Urinary bladder (tissue), 4 donors: ENCODE data around the gene TIGIT. TPM values are rescaled to one million over a fixed set of nuclear protein-coding genes. Genes with fewer than 3 reads are reported as not detected.

Experiments
- DNase-seq: peaks from one replicate; pipeline ENCODE4 v3.0.0-alpha.2; 2015; ENCODE audit errors: extremely low spot score
- H3K27ac ChIP-seq: one replicate; pipeline ENCODE4 v1.5.1; 2013; ENCODE audit warnings: low read depth, mild to moderate bottlenecking, moderate library complexity
- H3K36me3 ChIP-seq: one replicate; pipeline ENCODE4 v1.6.1; 2013; ENCODE audit warnings: mild to moderate bottlenecking, moderate library complexity; ENCODE audit not compliant: insufficient read depth
- H3K4me1 ChIP-seq: one replicate; pipeline ENCODE4 v1.6.1; 2013; ENCODE audit warnings: mild to moderate bottlenecking, moderate library complexity; ENCODE audit not compliant: insufficient read depth
- H3K4me3 ChIP-seq: one replicate; pipeline ENCODE4 v1.5.1; 2013; ENCODE audit warnings: low read depth, low read length
- WGBS: extraction: QIAGEN DNeasy Blood & Tissue Kit; methylation state at CpG from one replicate; pipeline ENCODE4 v1.1.7; 2013; 5-methylcytosine and 5-hydroxymethylcytosine counted together
- polyA plus RNA-seq: library from polyadenylated mRNA; stranded (reverse); fragments of 200-250 nt; gene quantifications from one replicate; pipeline ENCODE4 v1.2.3, GENCODE V29; 2013
- total RNA-seq: library from RNA; depleted of rRNA; stranded (reverse); fragments of >200 nt; gene quantifications from one replicate; pipeline ENCODE4 v1.2.3, GENCODE V29; 2014
- donor health status: healthy with polysubstance abuse.
- donor health status: healthy.

Gene TIGIT
- total and polyA plus RNA-seq, 2 donors, result 0.18 to 0.21 TPM

DNA sequence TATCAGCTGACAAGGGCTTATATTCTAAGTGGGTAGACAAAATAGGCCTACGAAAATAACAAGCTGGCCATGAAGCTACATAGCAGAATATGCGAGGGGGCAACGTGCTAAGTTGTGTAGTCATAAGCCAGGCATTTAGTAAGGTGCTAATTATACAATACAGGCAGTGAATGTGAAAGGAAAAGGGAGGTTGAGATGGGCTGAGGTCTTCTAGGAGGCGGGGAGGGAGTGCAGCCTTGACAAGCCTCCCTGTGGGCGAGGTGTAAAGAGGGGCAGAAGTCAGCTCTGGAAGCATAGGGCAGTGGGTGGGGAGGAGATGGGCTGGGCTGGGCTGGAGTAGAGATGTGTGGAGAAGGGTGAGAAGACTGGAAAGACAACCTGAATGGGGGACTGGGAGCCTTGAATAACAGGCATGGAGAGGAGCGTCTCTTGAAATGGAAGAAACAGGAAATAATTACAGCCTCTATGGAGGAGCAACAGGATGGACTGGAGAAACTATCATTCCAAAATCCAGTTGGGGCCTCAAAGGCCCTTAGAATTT, 1.2 kb downstream of the TIGIT start:
- DNase-seq, result no peak
- Histone ChIP-seq H3K4me3 (no peak overlapping the region), H3K27ac (no peak overlapping the region), H3K4me1 (no peaks in the 10 kb centered on the region), H3K36me3 (no peaks in the 10 kb centered on the region)
- 69% methylated on average over 6 of the region's 6 CpGs for WGBS

DNA sequence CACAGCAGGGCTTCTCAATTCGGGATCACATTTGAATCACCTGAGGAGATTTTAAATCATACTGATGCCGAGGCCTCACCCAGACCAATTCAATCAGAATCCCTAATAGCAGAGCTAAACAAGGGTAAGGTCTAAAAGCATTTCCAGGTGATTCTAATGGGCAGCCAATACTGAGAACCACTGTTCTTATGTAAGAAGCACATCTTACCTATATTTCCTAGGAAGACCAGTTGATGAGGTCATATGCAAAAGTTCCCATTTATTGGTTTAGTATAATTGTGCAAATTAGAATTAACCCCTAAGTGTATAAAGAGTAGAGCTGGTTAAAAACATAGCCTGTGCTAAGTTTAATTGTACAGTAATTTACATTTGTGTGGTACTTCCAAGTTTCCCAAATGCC, 2.1 kb downstream of the TIGIT start:
- H3K27ac ChIP-seq, result no peak overlapping the region
- DNase-seq, result no peak
- WGBS, result 91% methylated on average over 2 of the region's 2 CpGs
- no peaks in the 10 kb centered on the region for H3K36me3 ChIP-seq
- no peak overlapping the region for H3K4me3 ChIP-seq
- no peaks in the 10 kb centered on the region for H3K4me1 ChIP-seq

GRCh38 chr3:114299421-114299820, 5.6 kb downstream of the TIGIT start:
- DNase-seq, result no peak
- Histone ChIP-seq H3K27ac (no peak overlapping the region), H3K4me3 (no peak overlapping the region), H3K36me3 (no peaks in the 10 kb centered on the region), H3K4me1 (no peaks in the 10 kb centered on the region)
- WGBS, result 77% methylated on average over 13 of the region's 13 CpGs

DNA sequence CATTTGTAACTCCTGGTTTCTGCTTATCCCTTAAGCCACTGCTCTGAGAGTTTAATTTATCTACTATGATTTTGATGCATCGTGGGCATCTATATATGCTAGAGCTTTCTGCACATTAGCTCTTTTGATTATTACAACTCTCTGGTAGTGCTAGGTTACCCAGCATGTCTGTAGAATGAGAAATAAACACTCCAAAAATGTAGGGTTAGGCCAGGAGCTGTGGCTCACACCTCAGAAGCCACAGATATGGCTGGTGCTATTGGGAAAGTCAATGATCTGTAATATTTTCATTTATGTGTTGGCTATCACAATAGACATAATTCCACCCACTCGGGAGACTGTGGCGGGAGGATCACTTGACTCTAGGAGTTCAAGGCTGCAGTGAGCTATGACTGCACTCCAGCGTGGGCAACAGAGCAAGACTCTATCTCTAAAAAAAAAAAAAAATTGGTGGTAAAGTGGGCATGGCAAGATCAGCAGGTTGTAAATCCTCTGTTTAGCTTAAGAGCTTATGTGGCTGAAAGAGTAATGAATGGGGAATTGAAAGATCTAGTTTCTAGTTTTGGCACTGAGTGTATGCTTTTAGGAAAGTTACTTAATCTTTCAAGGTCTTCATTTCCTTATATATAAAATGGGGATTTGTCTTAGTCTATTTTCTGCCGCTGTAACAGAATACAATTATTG, 6.3 kb downstream of the TIGIT start:
- Histone ChIP-seq H3K4me3 (no peak overlapping the region), H3K36me3 (no peaks in the 10 kb centered on the region), H3K4me1 (no peaks in the 10 kb centered on the region), H3K27ac (no peak overlapping the region)
- 89% methylated on average over 5 of the region's 5 CpGs for WGBS
- no peak for DNase-seq

- Histone ChIP-seq H3K4me1 (no peaks in the 10 kb centered on the region), H3K4me3 (no peak overlapping the region), H3K36me3 (no peaks in the 10 kb centered on the region), H3K27ac (no peak overlapping the region)
- 83% methylated on average over 8 of the region's 8 CpGs for WGBS
- DNase-seq, result no peak
Measured at GRCh38 chr3:114307222-114307830, 13.5 kb downstream of the TIGIT start.

DNA sequence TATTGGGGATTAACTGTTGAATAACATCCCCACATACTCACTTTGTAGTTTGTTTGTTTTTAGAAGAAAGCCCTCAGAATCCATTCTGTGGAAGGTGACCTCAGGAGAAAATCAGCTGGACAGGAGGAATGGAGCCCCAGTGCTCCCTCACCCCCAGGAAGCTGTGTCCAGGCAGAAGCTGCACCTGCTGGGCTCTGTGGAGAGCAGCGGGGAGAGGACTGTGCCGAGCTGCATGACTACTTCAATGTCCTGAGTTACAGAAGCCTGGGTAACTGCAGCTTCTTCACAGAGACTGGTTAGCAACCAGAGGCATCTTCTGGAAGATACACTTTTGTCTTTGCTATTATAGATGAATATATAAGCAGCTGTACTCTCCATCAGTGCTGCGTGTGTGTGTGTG, 14.0 kb downstream of the TIGIT start:
- no peak for DNase-seq
- H3K4me1 ChIP-seq, result no peaks in the 10 kb centered on the region
- WGBS, result 73% methylated on average over 3 of the region's 3 CpGs
- H3K36me3 ChIP-seq, result no peaks in the 10 kb centered on the region
- no peak overlapping the region for H3K4me3 ChIP-seq
- no peak overlapping the region for H3K27ac ChIP-seq

DNA sequence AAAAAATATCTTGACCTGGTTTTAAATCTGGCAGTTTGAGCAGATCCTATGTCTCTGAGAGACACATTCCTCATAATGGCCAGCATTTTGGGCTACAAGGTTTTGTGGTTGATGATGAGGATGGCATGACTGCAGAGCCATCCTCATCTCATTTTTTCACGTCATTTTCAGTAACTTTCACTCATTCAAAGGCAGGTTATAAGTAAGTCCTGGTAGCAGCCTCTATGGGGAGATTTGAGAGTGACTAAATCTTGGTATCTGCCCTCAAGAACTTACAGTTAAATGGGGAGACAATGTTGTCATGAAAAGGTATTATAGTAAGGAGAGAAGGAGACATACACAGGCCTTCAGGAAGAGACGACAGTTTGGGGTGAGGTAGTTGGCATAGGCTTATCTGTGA, 14.5 kb downstream of the TIGIT start:
- WGBS, result 80% methylated on average over 2 of the region's 2 CpGs
- H3K4me1 ChIP-seq, result no peaks in the 10 kb centered on the region
- no peak for DNase-seq
- no peaks in the 10 kb centered on the region for H3K36me3 ChIP-seq
- no peak overlapping the region for H3K4me3 ChIP-seq
- no peak overlapping the region for H3K27ac ChIP-seq

DNA sequence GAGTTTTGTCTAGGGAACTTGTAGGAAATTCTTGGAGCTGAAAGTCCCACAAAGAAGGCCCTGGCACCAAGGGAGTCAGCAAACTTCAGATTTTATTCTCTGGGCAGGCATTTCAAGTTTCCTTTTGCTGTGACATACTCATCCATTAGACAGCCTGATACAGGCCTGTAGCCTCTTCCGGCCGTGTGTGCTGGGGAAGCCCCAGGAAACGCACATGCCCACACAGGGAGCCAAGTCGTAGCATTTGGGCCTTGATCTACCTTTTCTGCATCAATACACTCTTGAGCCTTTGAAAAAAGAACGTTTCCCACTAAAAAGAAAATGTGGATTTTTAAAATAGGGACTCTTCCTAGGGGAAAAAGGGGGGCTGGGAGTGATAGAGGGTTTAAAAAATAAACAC, 15.0 kb downstream of the TIGIT start:
- Histone ChIP-seq H3K36me3 (no peaks in the 10 kb centered on the region), H3K27ac (no peak overlapping the region), H3K4me3 (no peak overlapping the region), H3K4me1 (no peaks in the 10 kb centered on the region)
- DNase-seq, result no peak
- 78% methylated on average over 5 of the region's 5 CpGs for WGBS

DNA sequence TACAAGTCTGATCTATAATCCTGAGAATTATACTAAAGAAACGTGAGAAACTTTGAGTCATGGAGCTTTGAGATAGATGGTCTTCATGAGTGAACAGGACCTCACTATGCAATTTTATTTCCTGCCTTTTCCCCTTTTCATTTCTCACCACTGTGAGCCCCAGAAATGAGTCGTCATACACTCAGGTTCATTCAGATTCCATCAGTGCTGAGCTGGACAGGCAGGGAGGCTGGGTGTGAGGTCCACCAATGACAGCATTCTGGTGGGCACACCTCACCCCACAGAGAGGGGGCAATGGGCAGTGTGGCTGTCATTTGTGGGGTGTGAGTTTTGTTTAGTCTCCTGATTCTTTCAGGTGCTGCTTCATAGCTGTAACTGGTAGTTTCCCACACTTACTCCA, 16.9 kb downstream of the TIGIT start:
- no peak for DNase-seq
- H3K4me3 ChIP-seq, result no peak overlapping the region
- no peaks in the 10 kb centered on the region for H3K36me3 ChIP-seq
- H3K27ac ChIP-seq, result no peak overlapping the region
- H3K4me1 ChIP-seq, result no peaks in the 10 kb centered on the region
- WGBS, result 79% methylated on average over 2 of the region's 2 CpGs

GRCh38 chr3:114313426-114313825, 19.6 kb downstream of the TIGIT start:
- 84% methylated on average over 2 of the region's 2 CpGs for WGBS
- no peak for DNase-seq
- Histone ChIP-seq H3K4me3 (no peak overlapping the region), H3K36me3 (no peaks in the 10 kb centered on the region), H3K27ac (no peak overlapping the region), H3K4me1 (no peaks in the 10 kb centered on the region)

GRCh38 chr3:114314282-114314681, 20.5 kb downstream of the TIGIT start:
- Histone ChIP-seq H3K4me3 (no peak overlapping the region), H3K4me1 (no peaks in the 10 kb centered on the region), H3K36me3 (no peaks in the 10 kb centered on the region), H3K27ac (no peak overlapping the region)
- 97% methylated on average over 2 of the region's 2 CpGs for WGBS
- DNase-seq, result no peak

- Histone ChIP-seq H3K4me1 (no peaks in the 10 kb centered on the region), H3K27ac (no peak overlapping the region), H3K36me3 (no peaks in the 10 kb centered on the region), H3K4me3 (no peak overlapping the region)
- 75% methylated on average over 5 of the region's 5 CpGs for WGBS
- DNase-seq, result no peak
Measured at GRCh38 chr3:114318295-114318694, 24.5 kb downstream of the TIGIT start.

DNA sequence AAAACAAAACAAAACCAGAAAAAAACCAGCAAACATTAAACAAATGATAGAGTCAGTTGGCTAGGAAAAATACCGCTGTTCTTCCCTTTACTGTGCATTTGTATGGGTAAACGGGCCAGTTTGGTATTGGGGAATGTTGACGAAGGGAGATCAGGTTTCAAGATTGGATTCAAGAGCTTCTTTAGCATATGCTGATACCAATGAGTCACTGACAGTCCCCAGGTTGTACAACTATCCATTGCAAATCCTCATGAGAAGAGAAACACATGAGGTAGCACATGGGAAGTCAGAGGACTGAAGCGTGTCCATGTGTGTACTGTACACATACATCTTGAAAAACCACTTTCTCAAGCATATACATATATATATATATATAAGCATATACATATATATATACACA, 25.6 kb downstream of the TIGIT start:
- 62% methylated on average over 4 of the region's 4 CpGs for WGBS
- no peaks in the 10 kb centered on the region for H3K36me3 ChIP-seq

DNA sequence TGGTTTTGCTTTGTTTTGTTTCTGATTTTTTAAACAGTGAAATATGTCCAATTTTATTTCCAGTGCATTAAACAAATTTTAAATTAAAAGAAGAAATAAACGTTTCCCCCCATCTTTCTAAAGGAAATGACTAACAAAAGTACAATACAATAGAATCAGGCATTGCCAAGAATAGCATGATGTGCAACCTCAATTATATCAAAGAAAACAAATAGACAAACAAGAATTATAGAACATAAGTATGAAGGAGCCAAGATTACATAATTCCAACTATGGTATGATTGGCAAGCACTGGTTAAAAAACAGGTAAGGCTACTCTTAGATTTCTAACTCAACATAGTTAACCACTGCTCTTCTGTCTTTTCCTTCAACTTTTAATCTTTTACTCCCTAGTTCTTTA, 26.4 kb downstream of the TIGIT start:
- 83% methylated on average over 1 of the region's 1 CpG for WGBS
- H3K27ac ChIP-seq, result no peak overlapping the region

More for the DNA sequence above, 25.6 kb downstream of the TIGIT start:
- Histone ChIP-seq H3K27ac (no peak overlapping the region), H3K4me1 (no peaks in the 10 kb centered on the region), H3K4me3 (no peak overlapping the region)
- no peak for DNase-seq

More for the DNA sequence above, 26.4 kb downstream of the TIGIT start:
- H3K36me3 ChIP-seq, result no peaks in the 10 kb centered on the region
- no peak overlapping the region for H3K4me3 ChIP-seq
- no peaks in the 10 kb centered on the region for H3K4me1 ChIP-seq
- DNase-seq, result no peak
